Measurements from ENCODE around the gene TMEM233. TPM values are rescaled to one million over a fixed set of nuclear protein-coding genes. Genes with fewer than 3 reads are reported as not detected.

TMEM233 gene
- polyA plus RNA-seq, 2 of the 4 experiments (the other 2 are of a cell fraction) = not detected

DNA sequence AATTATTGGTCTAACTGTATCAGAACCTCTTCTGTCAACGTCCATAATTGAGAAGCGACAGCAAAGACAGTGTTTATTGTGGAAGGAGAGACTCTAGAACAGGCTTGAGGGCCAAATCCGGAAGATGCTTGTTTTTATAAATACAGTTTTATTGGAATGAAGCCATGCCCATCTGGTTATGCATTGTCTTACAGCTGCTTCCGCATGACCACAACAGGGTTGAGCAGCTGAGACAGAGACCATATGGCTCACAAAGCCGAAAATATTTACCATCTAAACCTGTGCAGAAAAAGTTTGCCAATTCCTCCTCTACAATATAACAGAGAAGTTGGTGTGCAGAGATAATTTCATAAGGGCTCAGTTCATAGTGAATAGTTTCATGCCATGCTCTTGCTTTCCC is 98.8 kb downstream of the TMEM233 start:
- FAIRE-seq (no peak), ATAC-seq (no peak), DNase-seq (ENCODE audit: low read depth in 1 of 2, low spot score in 1 of 2) (no peak)
- Histone ChIP-seq H3K27ac (no peak overlapping the region), H3K9me3 (no peaks in the 10 kb centered on the region), H3K4me3 (no peak overlapping the region), H3K4me2 (no peak overlapping the region), H3K4me1 (no peaks in the 10 kb centered on the region)
- CTCF ChIA-PET = no interaction called here
- TF ChIP-seq, protein P1, sequence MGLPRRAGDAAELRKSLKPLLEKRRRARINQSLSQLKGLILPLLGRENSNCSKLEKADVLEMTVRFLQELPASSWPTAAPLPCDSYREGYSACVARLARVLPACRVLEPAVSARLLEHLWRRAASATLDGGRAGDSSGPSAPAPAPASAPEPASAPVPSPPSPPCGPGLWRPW (IDR thresholded peaks at IDR 0.05) = no peak
- TF ChIP-seq TP53 (CRISPR knock-in tag; IDR thresholded peaks at IDR 0.05) (no peak), FOSB (CRISPR knock-in tag; IDR thresholded peaks at IDR 0.05) (no peak), ZFP36 (IDR thresholded peaks at IDR 0.05; ENCODE audit: borderline replicate concordance, partially characterized antibody) (no peak), CEBPB (IDR thresholded peaks at IDR 0.05) (no peak), KDM1A (IDR thresholded peaks at IDR 0.05; ENCODE audit: low read depth) (no peak), TFCP2L1 (CRISPR knock-in tag; IDR thresholded peaks at IDR 0.05) (no peak), NFE2L2 (conservative IDR thresholded peaks at IDR 0.05; ENCODE audit: low read length) (no peak), JUNB (IDR thresholded peaks at IDR 0.05) (no peak), MAZ (IDR thresholded peaks at IDR 0.05; ENCODE audit: borderline replicate concordance, low read depth, low read length) (no peak), FOXS1 (CRISPR knock-in tag; IDR thresholded peaks at IDR 0.05) (no peak), HOXB13 (CRISPR knock-in tag; IDR thresholded peaks at IDR 0.05; ENCODE audit: low read depth) (no peak)
- TF ChIP-seq, protein P2, sequence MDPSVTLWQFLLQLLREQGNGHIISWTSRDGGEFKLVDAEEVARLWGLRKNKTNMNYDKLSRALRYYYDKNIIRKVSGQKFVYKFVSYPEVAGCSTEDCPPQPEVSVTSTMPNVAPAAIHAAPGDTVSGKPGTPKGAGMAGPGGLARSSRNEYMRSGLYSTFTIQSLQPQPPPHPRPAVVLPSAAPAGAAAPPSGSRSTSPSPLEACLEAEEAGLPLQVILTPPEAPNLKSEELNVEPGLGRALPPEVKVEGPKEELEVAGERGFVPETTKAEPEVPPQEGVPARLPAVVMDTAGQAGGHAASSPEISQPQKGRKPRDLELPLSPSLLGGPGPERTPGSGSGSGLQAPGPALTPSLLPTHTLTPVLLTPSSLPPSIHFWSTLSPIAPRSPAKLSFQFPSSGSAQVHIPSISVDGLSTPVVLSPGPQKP (IDR thresholded peaks at IDR 0.05; ENCODE audit: low read depth, low read length) = no peak
- WGBS (ENCODE audit: missing lambda C conversion rate) = 91% methylated on average over 5 of the region's 5 CpGs
- POLR2A ChIA-PET = no interaction called here

Small RNA genes lying within 50 kb of the gene (small RNA-seq; reads per million reads assigned to genes)
- gene RN7SKP197 = 0 reads per million in 6 experiments

Other genes with a start within 250 kb of the TMEM233 start
- 47.9 and 49.2 TPM in 2 replicates for gene PRKAB1, start 74.4 kb downstream of the TMEM233 start, polyA plus RNA-seq (2011; rRNA removed)
- 19.0 to 21.5 TPM (median 19.1 TPM) in 3 replicates for gene PRKAB1, start 74.4 kb downstream of the TMEM233 start, polyA plus RNA-seq (2017; fragmentation: RNase III; extraction: RNeasy Plus Mini Kit Qiagen cat#74134 plus additional on column Dnase treatment)

Measured in A549 (cell line).